ENCODE data around the gene BRD8. TPM values are rescaled to one million over a fixed set of nuclear protein-coding genes. Genes with fewer than 3 reads are reported as not detected.

The BRD8 gene
- total and polyA plus RNA-seq, 2 donors (not counting 3 experiments of a cell fraction or from before 2014, with no cell fraction given): 38.2 to 73.7 TPM

- no peaks in the 10 kb centered on the region for H3K27me3 ChIP-seq (ENCODE audit: control insufficient read depth in 2 of 2, insufficient read depth in 2 of 2, low read length in 2 of 2)
- H3K79me2 ChIP-seq (ENCODE audit: control insufficient read depth, insufficient read depth, low read length): no peaks in the 10 kb centered on the region
- CTCF ChIA-PET: no interaction called here
- DNase-seq (ENCODE audit: low read depth, low spot score) (no peak), FAIRE-seq (no peak)
- no peak overlapping the region for H2AFZ ChIP-seq (ENCODE audit: low read depth, low read length)
- no peaks in the 10 kb centered on the region for H4K20me1 ChIP-seq (replicated peaks; ENCODE audit: control insufficient read depth, extremely low read depth, insufficient read depth, low read length)
- TF ChIP-seq JUN (IDR thresholded peaks at IDR 0.05; ENCODE audit: borderline replicate concordance, insufficient read depth, insufficient read length, low read depth) (no peak), POLR2A (IDR thresholded peaks at IDR 0.05; ENCODE audit: low read depth, low read length) (no peak), MYC (IDR thresholded peaks at IDR 0.05; ENCODE audit: low read depth, low read length) (no peak), GATA2 (IDR thresholded peaks at IDR 0.05; ENCODE audit: insufficient read depth, insufficient read length, low read depth, low read length) (no peak), FOS (IDR thresholded peaks at IDR 0.05; ENCODE audit: borderline replicate concordance, insufficient read depth, low read length) (no peak), EZH2 (IDR thresholded peaks at IDR 0.05; ENCODE audit: borderline replicate concordance, low read depth, low read length, severe bottlenecking) (no peak), MAX (IDR thresholded peaks at IDR 0.05; ENCODE audit: insufficient read depth, insufficient read length) (no peak)
- no peaks in the 10 kb centered on the region for H3K4me1 ChIP-seq (ENCODE audit: control insufficient read depth, extremely low read depth, insufficient read depth, low read length)
- intact Hi-C loops (cut with micrococcal nuclease) (no loop called here), dilution Hi-C loops (cut with MboI; ENCODE audit: extremely low pct_ligation_motif_present, low sequenced_read_pairs) (no loop called here)
- no peak overlapping the region for H3K9ac ChIP-seq (replicated peaks; ENCODE audit: extremely low read depth, insufficient read depth, low read length)
- no peak overlapping the region for H3K4me3 ChIP-seq (replicated peaks in 1 of 3; ENCODE audit: insufficient read depth in 1 of 3, low read depth in 1 of 3, low read length in 3 of 3)
- no peak overlapping the region for H3K27ac ChIP-seq (ENCODE audit: insufficient read depth, low read depth, low read length)
- peaks cover 39 to 59% of the 10 kb centered on the region in 2 experiments for H3K36me3 ChIP-seq (ENCODE audit: control insufficient read depth in 2 of 2, extremely low read depth in 1 of 2, insufficient read depth in 2 of 2, low read length in 2 of 2)
- H3K9me3 ChIP-seq (replicated peaks; ENCODE audit: control insufficient read depth, insufficient read depth, low read length): no peaks in the 10 kb centered on the region
- no TSS peak for BruUV-seq (replicated peaks)
- no peaks in the 10 kb centered on the region for H3K9me1 ChIP-seq (replicated peaks; ENCODE audit: control insufficient read depth, extremely low read depth, insufficient read depth, low read length)
- POLR2A ChIA-PET: no interaction called here
- no peak overlapping the region for H3K4me2 ChIP-seq (ENCODE audit: insufficient read depth, low read length)
Observed at GRCh38 chr5:138159666-138160065, 18.8 kb downstream of the BRD8 start.

GRCh38 chr5:138157626-138158025 lies 20.8 kb downstream of the BRD8 start:
- Histone ChIP-seq H3K79me2 (ENCODE audit: control insufficient read depth, insufficient read depth, low read length) (no peaks in the 10 kb centered on the region), H3K9ac (replicated peaks; ENCODE audit: extremely low read depth, insufficient read depth, low read length) (no peak overlapping the region), H3K27me3 (ENCODE audit: control insufficient read depth in 2 of 2, insufficient read depth in 2 of 2, low read length in 2 of 2) (no peaks in the 10 kb centered on the region), H3K27ac (ENCODE audit: insufficient read depth, low read depth, low read length) (no peak overlapping the region), H3K4me2 (ENCODE audit: insufficient read depth, low read length) (no peak overlapping the region), H4K20me1 (replicated peaks; ENCODE audit: control insufficient read depth, extremely low read depth, insufficient read depth, low read length) (no peaks in the 10 kb centered on the region), H3K9me3 (replicated peaks; ENCODE audit: control insufficient read depth, insufficient read depth, low read length) (no peaks in the 10 kb centered on the region), H3K4me3 (replicated peaks in 1 of 3; ENCODE audit: insufficient read depth in 1 of 3, low read depth in 1 of 3, low read length in 3 of 3) (no peak overlapping the region), H3K4me1 (ENCODE audit: control insufficient read depth, extremely low read depth, insufficient read depth, low read length) (no peaks in the 10 kb centered on the region), H3K36me3 (ENCODE audit: control insufficient read depth in 2 of 2, extremely low read depth in 1 of 2, insufficient read depth in 2 of 2, low read length in 2 of 2) (peaks cover 31 to 40% of the 10 kb centered on the region in 2 experiments), H3K9me1 (replicated peaks; ENCODE audit: control insufficient read depth, extremely low read depth, insufficient read depth, low read length) (no peaks in the 10 kb centered on the region), H2AFZ (ENCODE audit: low read depth, low read length) (no peak overlapping the region)
- BruUV-seq (replicated peaks): no TSS peak
- intact Hi-C loops (cut with micrococcal nuclease): no loop called here
- DNase-seq (ENCODE audit: low read depth, low spot score) (no peak), FAIRE-seq (no peak)
- CTCF ChIA-PET: interaction anchor here (1.7 kb wide), 1 partner anchor 121 kb away, joined by 3 read pairs; no protein-coding TSS in a partner anchor
- POLR2A ChIA-PET: no interaction called here
- dilution Hi-C loops (cut with MboI; ENCODE audit: extremely low pct_ligation_motif_present, low sequenced_read_pairs): no loop called here
- TF ChIP-seq MAX (IDR thresholded peaks at IDR 0.05; ENCODE audit: insufficient read depth, insufficient read length): no peak
- TF ChIP-seq JUN (IDR thresholded peaks at IDR 0.05; ENCODE audit: borderline replicate concordance, insufficient read depth, insufficient read length, low read depth): no peak
- no peak for TF ChIP-seq POLR2AphosphoS5 (IDR thresholded peaks at IDR 0.05; ENCODE audit: insufficient read depth, low read depth, low read length)
- no peak for TF ChIP-seq FOS (IDR thresholded peaks at IDR 0.05; ENCODE audit: borderline replicate concordance, insufficient read depth, low read length)
- TF ChIP-seq CTCF (IDR thresholded peaks at IDR 0.05; ENCODE audit: extremely low read depth in 1 of 2, insufficient read depth in 1 of 2, low read depth in 1 of 2, low read length in 2 of 2): no peak
- no peak for TF ChIP-seq GATA2 (IDR thresholded peaks at IDR 0.05; ENCODE audit: insufficient read depth, insufficient read length, low read depth, low read length)
- TF ChIP-seq MYC (IDR thresholded peaks at IDR 0.05; ENCODE audit: low read depth, low read length): no peak
- no peak for TF ChIP-seq EZH2 (IDR thresholded peaks at IDR 0.05; ENCODE audit: borderline replicate concordance, low read depth, low read length, severe bottlenecking)
- TF ChIP-seq POLR2A (IDR thresholded peaks at IDR 0.05; ENCODE audit: low read depth, low read length): no peak

Data from endothelial cell of umbilical vein (primary cell).